Measurements from ENCODE around the gene CNR2.

DNA sequence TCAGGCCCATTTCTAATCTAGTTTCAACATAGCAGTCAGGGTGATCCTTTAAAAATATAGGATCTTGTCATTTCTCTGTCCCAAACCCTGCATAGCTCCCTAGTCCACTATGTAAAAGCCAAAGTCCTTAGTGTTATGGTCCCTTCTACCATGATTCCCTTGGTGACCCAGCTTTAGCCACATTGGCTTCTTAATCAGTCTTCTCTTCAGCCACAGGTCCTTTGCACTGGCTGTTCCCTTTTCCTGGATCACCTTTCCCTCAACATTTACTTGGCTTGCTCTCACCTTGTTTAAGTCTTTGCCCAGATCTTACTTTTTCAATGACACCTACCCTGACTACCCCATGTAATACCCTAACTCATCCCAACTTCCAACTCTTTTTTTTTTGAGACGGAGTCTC, 33.4 kb downstream of the CNR2 start:
- TF ChIP-seq CTCF (conservative IDR thresholded peaks at IDR 0.05; ENCODE audit: low read depth, low read length) (no peak), EZH2 (IDR thresholded peaks at IDR 0.05; ENCODE audit: borderline replicate concordance, low read depth, low read length, poor library complexity, severe bottlenecking) (no peak)

All from A673 (cell line).